HepG2 (cell line): ENCODE measurements around the gene PEBP1. TPM values are rescaled to one million over a fixed set of nuclear protein-coding genes. Genes with fewer than 3 reads are reported as not detected.

ENCODE experiments used
- CC2D1A ChIP-seq: sonication (generic); formaldehyde crosslinking; IDR thresholded peaks from 2 replicates; pipeline ENCODE4 v1.8.1; 2023; ENCODE audit warnings: mild to moderate bottlenecking, missing genetic modification reagents
- DNMT3B ChIP-seq: conservative IDR thresholded peaks from 2 replicates; pipeline ENCODE4 v1.6.1; 2016; ENCODE audit warnings: missing biosample characterization, control low read depth
- FOXK1 ChIP-seq: sonication (generic); formaldehyde crosslinking; IDR thresholded peaks from 2 replicates; pipeline ENCODE4 v1.4.0; 2020; ENCODE audit warnings: low read depth, missing genetic modification reagents, borderline replicate concordance
- KLF16 ChIP-seq, 2 experiments: sonication (generic) in 1 of 2; formaldehyde crosslinking in 1 of 2; IDR thresholded peaks; 2 replicates each; pipeline versions ENCODE4 v1.6.1 to v1.8.0; 2016 to 2023; ENCODE audit warnings: missing genetic modification reagents in 2 of 2, missing compliant biosample characterization in 1 of 2
- MYNN ChIP-seq: sonication (generic); formaldehyde crosslinking; IDR thresholded peaks from 2 replicates; pipeline ENCODE4 v1.4.0; 2020; ENCODE audit warnings: mild to moderate bottlenecking, low read depth, missing genetic modification reagents
- PPARG ChIP-seq: conservative IDR thresholded peaks from 2 replicates; pipeline ENCODE4 v1.6.1; 2016; ENCODE audit warnings: missing biosample characterization, missing genetic modification reagents
- RCOR2 ChIP-seq: IDR thresholded peaks from 2 replicates; pipeline ENCODE4 v1.6.1; 2016; ENCODE audit warnings: missing biosample characterization, missing genetic modification reagents
- SAP130 ChIP-seq: IDR thresholded peaks from 2 replicates; pipeline ENCODE4 v1.6.1; 2016; ENCODE audit warnings: low read depth
- SNRNP70 ChIP-seq: fragments of 200-400 bp; formaldehyde crosslinking; IDR thresholded peaks from 2 replicates; pipeline ENCODE4 v1.6.1; 2017; ENCODE audit warnings: mild to moderate bottlenecking, low read depth, low read length, moderate library complexity
- TBX3 ChIP-seq: fragments of 450-650 bp; IDR thresholded peaks from 2 replicates; pipeline ENCODE4 v1.6.1; 2017; ENCODE audit warnings: antibody characterized with exemption, mild to moderate bottlenecking, inconsistent platforms, borderline replicate concordance
- YEATS2 ChIP-seq: sonication (generic); formaldehyde crosslinking; IDR thresholded peaks from 2 replicates; pipeline ENCODE4 v1.4.0; 2020; ENCODE audit warnings: missing genetic modification reagents, borderline replicate concordance
- ZC3H4 ChIP-seq: sonication (generic); formaldehyde crosslinking; IDR thresholded peaks from 2 replicates; pipeline ENCODE4 v1.4.0; 2020; ENCODE audit warnings: missing genetic modification reagents, borderline replicate concordance
- ZNF235 ChIP-seq: sonication (generic); formaldehyde crosslinking; IDR thresholded peaks from 2 replicates; pipeline ENCODE4 v1.8.1; 2023; ENCODE audit warnings: mild to moderate bottlenecking, missing genetic modification reagents, borderline replicate concordance
- ZNF282 ChIP-seq: fragments of 450-650 bp; IDR thresholded peaks from 2 replicates; pipeline ENCODE4 v1.6.1; 2018; ENCODE audit not compliant: partially characterized antibody
- ZNF510 ChIP-seq: sonication (generic); formaldehyde crosslinking; IDR thresholded peaks from 2 replicates; pipeline ENCODE4 v1.4.0; 2020; ENCODE audit warnings: low read depth, mild to moderate bottlenecking, missing genetic modification reagents
- ZNF788 ChIP-seq: sonication (generic); formaldehyde crosslinking; IDR thresholded peaks from 2 replicates; pipeline ENCODE4 v1.5.0; 2020; ENCODE audit warnings: mild to moderate bottlenecking, missing genetic modification reagents, borderline replicate concordance
- polyA plus RNA-seq, 8 experiments: library from polyadenylated mRNA; depleted of rRNA in 3 of 8; stranded (reverse) in 7 of 8; unstranded in 1 of 8; fragments of >200 nt; fragmentation: Illumina TruSeq in 4 of 8; extraction: Trizol in 4 of 8; gene quantifications; 2 replicates each; pipeline versions ENCODE4 v1.2.1 to v1.2.3, GENCODE V29; 2011 to 2016; ENCODE audit warnings: low read depth in 4 of 8, missing spikeins in 1 of 8, mixed read lengths in 1 of 8; ENCODE audit not compliant: insufficient read depth in 1 of 8
- total RNA-seq, 5 experiments: library from RNA; depleted of rRNA; stranded (reverse); fragments of >200 nt; fragmentation: Illumina TruSeq; extraction: Trizol; gene quantifications; 2 replicates each; pipeline ENCODE4 v1.2.3, GENCODE V29; 2016; ENCODE audit warnings: low read depth in 1 of 5

PEBP1 gene
- total and polyA plus RNA-seq, 2 of the 13 experiments (the other 11 are each of a cell fraction or from before 2014, with no cell fraction given) = 538 to 1,505 TPM

- TF ChIP-seq YEATS2 (CRISPR knock-in tag) = peak; percentile 21; the same call in 1 of the 2 replicates
- TF ChIP-seq SNRNP70 = no peak
- peak; percentile 51 for TF ChIP-seq SAP130 (CRISPR knock-in tag)
- no peak for TF ChIP-seq ZNF235 (CRISPR knock-in tag)
- TF ChIP-seq FOXK1 (CRISPR knock-in tag) = peak; percentile 55; the same call in 1 of the 2 replicates
- TF ChIP-seq PPARG (CRISPR knock-in tag) = peak; percentile 44
- peak; percentile 38; the same call in 1 of the 2 replicates for TF ChIP-seq ZNF788
- TF ChIP-seq ZNF510 = 0 out of 2 replicates have a peak, but pooled peaks have one; percentile 45
- 0 out of 2 replicates have a peak, but pooled peaks have one; percentile 52 for TF ChIP-seq MYNN (CRISPR knock-in tag)
- no peak for TF ChIP-seq DNMT3B (CRISPR knock-in tag)
- TF ChIP-seq RCOR2 (CRISPR knock-in tag) = no peak
- TF ChIP-seq TBX3 = no peak
- no peak for TF ChIP-seq ZNF282
- TF ChIP-seq ZC3H4 (CRISPR knock-in tag) = no peak
- TF ChIP-seq CC2D1A (CRISPR knock-in tag) = 0 out of 2 replicates have a peak, but pooled peaks have one; percentile 69
- TF ChIP-seq KLF16 (CRISPR knock-in tag; IDR thresholded peaks at IDR 0.05) = no peak
Observed at GRCh38 chr12:118126119-118126757, 9.7 kb upstream of the PEBP1 start (continued).
